ENCODE results near the gene SNX6.
"Not testable (repeated sequence)": the region's sequence is repeated elsewhere in the genome, so short reads cannot be mapped to it uniquely, and the experiment has no call there.

SNX6 gene

DNA sequence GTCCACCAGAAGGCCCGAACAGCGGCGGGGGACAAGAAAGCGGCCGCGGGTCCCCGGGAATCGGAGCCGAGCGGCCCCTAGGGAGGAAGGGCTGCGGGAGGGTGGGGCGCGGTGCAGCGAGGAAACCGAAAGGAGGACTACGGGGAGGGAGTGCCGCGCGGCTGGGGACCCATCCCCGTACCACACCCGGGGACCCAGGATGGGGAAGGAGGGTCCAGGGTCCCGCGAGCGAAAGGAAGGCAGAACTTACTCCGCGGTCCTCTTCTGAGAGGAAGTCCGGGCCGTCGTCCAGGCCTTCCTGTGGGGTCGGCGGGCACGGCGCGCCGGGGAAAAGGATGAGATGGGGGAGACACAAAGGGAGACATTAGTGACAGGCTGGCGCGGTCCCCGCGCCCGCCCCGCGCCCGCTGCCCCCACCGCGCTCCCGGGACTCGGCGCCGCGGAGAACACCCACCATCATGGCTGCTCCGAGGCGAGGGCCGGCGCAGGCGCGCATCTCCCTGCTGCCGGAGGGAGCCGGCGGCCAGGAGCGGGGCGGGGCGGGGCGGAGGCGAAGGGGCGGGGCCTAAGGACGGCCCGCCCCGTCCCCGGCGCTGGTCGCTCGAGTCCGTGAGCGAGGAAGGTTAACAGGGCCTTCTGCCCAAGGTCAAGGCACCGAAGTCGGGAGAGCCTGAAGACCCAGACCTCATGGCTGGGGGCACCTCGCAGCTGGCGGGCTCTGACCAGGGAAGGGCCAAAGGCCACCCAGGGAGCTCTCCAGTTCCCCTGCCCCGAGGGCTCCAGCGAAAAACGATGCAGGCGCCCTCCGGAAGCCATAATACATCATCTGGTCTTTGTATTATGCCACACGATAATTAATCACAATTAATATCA, at the start of gene SNX6:
TSS of gene SNX6 (minus strand) at position 492 of the 873 bp plus-strand sequence. CDS start at position 460, 32 bp downstream.
- peak; percentile 78 for DNase-seq

DNA sequence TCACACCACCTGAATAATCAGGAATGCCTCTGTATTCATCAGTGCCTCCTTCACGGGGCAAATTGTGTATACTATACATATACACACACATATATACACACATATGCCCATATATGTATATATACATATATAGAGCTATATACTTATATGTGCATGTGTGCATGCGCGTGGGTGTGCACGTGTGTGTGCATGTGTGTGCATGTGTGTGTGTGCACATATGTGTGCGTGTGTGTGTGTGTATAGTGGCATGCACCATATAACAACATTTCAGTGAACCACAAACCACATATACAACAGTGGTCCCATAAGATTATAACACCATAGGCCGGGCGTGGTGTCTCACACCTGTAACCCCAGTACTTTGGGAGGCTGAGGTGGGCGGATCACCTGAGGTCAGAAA, 48.8 kb upstream of the SNX6 start:
- DNase-seq = no peak

DNA sequence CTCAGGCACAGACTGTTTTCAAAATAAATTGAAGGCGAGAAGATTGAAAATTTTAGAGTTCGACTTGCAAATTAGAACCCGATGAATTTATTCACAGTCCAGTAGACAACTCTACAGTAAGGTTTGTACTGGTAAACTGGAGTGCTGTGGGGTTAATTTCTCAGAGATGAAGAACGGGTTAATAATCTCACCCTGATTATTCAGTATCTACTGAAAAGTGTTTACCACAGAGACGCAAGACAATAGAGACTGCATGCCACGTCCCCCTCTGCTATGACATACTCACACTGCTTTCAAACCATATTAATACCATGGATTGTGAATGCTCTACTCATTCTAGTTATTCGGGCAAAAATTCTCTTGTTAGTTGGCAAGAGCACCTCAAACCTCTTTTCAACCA, 48.4 kb upstream of the SNX6 start:
- DNase-seq = no peak

DNA sequence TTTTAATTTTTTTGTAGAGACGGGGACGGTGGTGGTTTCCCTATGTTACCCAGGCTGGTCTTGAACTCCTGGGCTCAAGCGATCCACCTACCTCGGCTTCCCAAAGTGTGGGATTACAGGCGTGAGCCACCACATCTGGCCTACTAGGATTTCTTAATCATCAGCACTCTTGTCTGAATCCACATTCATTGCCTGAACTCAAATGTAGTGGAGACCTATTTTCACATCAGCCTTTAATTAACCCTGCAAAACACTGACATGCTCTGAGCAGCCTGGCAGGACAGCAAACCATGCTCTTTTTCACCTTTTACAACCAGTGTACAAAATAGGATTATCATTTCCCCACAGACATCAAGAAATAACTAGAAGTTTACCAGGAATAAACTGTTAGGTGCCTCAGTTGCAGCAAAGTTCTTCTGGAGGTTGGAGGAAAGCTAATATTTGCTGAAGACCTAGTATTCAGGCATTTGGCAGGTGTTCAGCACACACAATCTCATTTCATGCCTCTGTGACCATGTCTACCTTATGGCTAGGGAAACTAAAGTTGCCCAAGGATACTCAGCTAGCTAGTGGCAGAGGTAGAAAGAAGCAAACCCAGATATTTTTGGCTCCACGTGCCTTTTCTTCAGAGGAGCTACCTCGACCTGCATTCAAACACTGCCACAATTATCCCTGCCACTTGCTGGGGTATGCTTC, 46.7 kb upstream of the SNX6 start:
- DNase-seq = no peak

DNA sequence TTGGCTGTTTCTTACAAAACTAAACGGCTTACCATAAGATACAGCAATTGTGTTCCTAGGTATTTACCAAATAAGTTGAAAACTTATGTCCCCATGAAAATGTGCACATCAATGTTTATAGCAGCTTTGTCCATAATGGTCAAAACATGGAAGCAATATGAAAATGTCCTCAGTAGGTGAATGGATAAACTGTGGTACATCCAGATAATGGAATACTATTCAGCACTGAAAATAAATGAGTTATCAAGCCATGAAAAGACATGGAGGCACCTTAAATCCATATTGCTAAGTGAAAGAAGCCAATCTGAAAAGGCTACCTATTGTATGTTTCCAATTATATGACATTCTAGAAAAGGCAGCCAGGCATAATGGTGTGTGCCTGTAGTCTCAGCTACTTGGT, 43.8 kb upstream of the SNX6 start:
- no peak for DNase-seq

DNA sequence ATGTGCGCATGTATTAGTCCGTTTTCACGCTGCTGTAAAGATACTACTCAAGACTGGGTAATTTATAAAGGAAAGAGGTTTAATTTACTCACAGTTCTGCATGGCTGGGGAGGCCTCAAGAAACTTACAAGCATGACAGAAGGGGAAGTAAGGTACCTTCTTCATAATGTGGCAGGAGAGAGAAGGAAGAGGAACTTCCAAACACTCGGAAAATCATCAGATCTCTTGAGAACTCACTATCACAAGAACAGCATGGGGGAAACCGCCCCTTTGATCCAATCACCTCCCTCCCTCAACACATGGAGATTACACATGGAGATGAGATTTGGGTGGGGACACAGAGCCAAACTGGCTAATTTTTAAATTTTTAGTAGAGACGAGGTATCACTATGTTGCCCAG, 41.8 kb upstream of the SNX6 start:
- DNase-seq = no peak

DNA sequence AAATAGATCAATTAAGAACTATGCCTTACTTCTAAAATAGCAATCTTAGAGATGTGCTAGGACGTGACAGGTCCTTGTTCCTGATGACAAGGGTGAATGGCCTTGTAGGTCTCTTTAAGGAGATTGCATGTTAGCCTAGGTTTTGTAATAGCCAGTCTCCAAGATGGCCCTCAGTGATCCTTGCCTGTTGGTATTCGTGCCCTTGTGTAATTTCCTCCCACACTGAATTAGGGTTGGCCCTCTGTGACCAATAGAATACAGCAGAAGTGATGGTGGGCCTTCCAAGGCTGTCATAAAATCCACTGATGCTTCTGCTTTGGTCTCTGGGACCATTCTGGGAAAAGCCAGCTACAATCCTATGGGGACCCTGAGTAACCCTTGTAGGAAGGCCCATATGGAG, 38.2 kb upstream of the SNX6 start:
- no peak for DNase-seq

DNA sequence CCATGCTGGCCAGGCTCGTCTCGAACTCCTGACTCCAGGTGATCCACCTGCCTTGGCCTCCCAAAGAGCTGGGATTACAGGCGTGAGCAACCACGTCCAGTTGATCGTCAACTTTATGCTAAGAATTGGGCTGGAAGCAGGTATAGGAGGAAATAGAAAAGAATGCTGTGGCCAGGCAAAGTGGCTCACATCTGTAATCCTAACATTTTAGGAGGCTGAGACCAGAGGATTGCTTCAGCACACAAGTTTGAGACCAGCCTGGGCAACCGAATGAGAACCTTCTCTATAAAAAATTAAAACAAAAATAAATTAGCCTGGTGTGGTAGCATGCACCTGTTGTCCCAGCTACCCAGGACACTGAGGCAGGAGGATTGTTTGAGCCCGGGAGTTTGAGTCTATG, 37.1 kb upstream of the SNX6 start:
- no peak for DNase-seq

DNA sequence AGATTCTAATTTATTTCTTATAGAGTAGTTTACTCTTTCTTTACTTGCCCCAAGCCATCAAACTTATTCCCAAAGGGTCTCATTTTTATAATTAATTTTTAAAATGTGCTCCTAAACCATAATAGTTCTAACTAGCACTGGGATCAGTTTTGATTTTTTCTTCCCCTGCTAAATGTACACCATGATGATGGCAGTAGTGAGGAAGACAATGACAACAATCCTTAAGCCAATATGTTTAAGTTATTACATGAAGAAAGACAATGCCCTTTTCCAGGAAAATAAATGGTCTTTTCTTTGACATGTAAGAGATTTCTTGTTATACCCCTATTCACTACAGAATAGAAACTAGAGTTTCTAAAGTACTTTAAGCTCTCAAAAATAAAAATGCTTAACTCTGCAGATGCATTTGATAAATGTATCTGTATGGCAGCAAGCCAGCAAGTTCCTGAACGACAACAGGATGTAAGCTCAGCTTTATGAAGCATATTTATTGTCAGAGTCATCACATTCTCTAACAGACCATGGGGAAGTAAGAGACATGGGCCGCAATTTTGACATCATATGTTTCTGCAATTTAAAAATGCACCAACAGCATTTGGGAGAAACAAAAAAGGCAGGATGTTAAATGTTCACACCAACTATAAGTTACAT, 36.0 kb upstream of the SNX6 start:
- DNase-seq = no peak

DNA sequence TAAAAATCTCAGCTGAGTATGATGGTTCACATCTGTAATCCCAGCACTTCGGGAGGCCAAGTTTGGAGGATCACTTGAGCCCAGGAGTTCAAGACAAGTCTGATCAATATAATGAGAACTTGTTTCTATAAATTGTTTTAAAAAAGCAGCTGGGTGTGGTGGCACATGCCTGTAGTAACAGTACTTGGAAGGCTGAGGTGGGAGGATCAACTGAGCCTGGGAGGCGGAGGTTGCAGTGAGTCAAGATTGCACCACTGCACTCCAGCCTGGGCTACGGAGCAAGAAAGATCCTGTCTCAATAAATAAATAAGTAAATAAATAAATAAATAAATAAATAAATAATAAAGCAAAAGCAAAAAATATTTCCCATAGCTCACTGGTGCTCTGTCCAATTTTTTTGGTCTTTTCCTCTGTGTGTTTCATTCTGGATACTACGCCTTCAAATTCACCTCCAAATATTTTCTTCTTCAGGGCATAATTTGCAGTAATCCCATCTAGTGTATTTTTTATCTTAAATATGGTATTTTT, 32.7 kb upstream of the SNX6 start:
- DNase-seq = no peak

DNA sequence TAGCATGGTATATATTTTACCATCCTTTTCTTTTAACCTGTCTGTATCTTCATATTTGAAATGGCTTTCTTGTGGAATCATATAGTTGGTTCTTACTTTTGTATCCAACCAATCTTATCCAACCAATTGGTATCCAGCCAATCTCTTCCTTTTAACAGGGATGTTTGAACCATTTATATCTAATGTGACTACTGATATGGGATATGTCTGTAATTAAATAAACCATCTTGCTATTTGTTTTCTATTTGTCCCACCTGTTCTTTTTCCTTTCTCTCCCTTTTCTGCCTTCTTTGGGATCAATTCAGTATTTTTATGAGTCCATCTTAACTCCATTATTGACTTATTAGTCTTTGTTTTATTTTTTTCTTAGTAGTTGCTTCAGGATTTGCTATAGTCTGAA, 30.8 kb upstream of the SNX6 start:
- DNase-seq = no peak

DNA sequence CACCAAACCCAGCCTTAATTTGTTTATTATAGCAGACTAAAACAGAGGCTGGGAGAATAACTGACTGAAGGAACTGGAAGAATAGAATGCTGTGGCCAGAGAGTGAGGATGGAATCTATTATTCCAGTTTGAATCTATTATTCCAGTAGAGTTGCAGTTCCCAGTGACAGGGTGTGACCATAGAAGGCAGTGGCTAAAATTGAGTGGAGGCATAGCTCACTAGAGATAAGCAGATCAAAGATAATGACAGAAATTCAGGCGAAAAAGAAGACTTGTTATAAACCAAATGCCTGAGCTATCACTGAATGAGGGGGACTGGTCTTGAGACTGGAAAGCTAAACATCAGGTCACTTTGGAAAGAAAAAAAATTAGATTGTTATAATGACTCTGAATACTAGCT, 26.0 kb upstream of the SNX6 start:
- DNase-seq = no peak

DNA sequence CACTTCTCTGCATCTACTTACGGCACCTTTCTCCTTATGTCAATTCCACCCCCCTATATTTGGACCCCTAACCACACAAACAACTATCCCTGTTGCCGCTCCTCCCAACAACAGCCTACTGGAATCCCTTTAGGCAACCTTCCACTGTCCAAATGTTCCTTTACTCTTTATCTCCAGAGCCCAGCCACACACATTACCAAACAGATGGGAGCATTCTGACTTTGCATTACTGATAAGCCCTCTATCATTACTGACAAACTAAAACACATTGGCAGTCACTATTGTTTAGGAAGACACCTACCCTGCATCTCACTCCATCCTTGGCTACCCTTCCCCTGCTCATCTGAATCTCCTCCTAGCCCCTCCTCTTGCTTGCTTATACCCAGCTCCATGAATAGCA, 23.1 kb upstream of the SNX6 start:
- not testable (repeated sequence) for DNase-seq

DNA sequence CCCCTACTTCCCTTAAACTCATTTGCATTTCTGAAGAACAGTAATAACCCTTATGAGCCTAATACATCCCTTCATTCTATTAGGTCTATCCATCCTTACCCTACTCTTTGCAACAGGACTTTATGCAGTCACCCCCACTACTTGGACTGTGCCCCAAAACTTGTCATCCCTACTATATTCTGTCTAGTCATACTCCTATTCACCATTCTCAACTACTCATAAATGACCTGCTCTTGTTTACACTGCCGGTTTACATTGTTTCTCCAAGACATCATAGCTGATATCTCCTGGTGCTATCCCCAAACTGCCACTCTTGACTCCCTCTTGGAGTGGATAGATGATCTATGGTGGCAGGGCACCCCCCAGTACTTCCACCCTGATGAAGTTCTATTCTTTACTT, 22.4 kb upstream of the SNX6 start:
- DNase-seq = not testable (repeated sequence)

DNA sequence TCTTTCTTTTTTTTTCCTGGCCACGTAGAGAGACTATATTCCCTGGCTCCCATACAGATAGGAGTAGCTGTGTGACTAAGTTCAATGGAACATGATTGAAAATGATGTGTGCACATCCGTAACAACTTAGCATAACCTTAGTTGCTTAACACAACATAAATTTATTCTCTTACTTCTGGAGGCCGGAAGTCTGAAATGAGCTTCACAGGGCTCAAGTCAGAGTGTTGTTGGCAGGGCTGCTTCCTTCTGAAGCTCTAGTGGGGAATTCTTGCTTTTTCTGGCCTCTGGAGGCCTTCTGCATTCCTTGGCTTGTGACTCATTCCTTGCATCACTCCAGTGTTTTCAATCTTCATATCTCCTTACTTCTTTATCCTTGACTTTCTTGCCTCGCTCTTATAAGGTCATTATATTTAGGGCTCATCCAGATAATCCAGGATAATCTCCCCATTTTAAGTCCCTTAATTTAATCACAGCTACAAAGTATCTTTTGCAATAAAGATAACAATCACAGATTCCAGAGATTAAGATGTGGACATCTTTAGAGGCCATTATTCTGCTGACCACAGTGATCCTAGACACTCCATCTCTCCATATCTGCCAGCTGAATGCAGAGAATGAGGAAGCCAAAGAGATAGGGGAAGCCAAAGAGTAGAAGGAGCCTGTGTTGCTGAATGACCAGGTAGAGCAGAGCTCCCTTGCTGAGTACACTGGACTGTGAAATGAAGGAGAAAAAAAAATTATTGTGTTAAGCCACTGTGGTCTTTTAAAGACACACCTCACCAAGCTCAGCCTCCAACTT, 21.0 kb upstream of the SNX6 start:
- no peak for DNase-seq

DNA sequence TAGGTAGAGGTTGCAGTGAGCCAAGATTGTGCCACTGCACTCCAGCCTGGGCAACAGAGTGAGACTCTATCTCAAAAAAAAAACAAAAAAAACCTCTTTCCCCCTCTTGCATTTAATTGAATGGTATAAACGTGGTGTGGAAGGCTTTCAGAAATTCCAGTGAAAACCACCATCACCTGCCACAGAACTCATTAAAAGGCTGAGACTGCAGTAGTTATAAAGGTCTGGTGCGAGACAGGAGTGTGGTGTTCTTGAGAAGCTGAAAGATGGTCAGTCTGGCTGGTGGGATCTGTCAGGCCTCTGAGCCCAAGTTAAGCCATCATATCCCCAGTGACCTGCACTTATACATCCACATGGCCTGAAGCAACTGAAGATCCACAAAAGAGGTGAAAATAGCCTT, 20.1 kb upstream of the SNX6 start:
- DNase-seq = not testable (repeated sequence)

DNA sequence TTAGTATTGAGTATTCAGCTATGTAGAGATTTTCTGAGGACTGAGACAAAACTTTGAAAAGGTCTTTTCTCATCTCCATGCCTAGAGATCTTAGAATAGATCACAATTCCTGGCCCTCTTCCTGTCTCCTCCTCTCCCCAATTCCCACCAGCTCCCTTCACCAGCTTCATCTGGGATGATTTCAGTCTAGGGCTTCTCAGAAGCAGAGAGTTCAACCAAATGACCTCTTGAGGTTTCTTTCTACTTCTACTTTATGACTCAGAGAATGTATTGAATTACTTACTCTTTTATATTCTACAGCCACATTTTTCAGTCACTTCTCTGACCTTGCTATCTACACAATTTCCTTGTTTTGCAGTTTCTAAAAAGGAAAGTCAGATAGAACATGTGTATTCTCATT, 19.4 kb upstream of the SNX6 start:
- DNase-seq = no peak

DNA sequence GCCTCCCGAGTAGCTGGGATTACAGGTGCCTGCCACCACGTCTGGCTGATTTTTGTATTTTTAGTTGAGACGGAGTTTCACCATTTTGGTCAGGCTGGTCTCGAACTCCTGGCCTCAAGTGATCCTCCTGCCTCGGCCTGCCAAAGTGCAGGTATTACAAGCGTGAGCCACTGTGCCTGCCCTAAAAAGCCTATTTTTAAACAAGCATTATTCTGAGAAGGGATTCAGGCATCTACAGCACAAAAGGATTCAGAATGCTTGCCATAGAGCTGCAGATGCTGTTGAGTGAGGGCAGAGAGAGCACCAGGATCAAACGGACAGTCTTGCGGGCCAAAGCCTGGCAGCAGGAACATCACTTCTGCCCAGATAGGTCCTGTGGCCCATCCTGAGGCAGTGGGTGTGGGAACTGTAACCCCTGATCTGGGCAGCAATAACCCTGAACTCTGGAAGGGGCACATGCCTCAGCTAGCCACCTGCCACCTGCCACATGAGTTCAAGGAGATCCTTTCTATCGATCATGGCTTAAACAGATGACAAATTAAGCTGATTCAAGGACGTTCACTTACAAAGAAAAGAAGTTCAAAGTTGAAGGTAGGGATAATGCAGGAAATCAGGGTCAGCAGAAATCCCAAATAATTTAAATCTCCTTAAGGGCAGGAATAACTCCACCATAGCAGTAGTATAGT, 16.8 kb upstream of the SNX6 start:
- no peak for DNase-seq

DNA sequence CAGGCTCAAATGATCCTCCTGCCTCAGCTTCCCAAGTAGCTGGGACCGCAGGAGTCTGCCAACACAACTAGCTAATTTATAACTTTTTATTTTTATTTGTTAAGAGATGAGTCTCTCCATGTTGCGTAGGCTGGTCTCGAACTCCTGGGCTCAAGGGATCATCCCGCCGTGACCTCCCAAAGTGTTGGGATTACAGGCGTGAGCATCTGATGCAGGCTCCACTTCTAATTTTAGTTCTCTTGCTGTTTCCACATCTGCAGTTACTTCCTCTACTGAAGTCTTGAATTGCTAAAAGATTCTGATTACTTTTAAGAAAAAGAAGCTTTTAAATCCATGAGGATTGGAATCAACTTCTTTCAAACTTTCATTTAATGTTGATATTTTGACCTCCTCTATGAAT, 13.4 kb upstream of the SNX6 start:
- no peak for DNase-seq

DNA sequence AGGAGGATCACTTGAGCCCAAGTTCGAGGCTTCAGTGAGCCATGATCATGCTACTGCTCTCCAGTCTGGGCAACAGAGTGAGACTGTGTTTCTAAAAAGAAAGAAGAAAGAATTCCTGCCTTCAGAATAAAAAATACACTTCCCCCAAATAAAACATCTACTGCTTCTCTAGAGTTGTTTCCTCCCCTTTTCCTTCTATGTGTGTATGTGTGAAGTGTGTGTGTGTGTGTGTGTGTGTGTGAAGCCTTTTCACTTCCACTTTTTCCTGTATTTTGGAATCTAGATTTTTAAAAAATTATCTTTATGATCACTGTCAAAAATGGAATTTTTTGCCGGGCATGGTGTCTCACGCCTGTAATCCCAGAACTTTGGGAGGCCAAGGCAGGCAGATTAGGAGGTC, 12.6 kb upstream of the SNX6 start:
- no peak for DNase-seq

DNA sequence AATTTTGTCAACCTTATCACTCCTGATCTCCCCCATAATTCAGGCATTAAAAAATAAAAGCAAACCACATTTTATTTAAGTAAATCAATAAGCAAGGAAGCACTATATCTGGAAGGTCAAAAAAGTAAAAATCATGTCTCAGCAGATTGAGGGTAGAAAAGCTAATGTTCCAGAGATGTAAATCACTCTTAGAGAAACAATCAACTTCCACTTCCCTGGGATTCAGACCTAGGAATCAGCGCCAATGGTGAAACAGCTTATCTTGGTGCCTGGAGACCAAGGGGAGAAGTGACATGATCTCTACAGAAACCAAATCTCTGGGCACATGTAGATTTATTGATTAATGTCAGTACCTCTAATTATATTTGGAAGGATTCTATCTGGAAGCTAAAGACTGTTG, 10.9 kb upstream of the SNX6 start:
- no peak for DNase-seq

DNA sequence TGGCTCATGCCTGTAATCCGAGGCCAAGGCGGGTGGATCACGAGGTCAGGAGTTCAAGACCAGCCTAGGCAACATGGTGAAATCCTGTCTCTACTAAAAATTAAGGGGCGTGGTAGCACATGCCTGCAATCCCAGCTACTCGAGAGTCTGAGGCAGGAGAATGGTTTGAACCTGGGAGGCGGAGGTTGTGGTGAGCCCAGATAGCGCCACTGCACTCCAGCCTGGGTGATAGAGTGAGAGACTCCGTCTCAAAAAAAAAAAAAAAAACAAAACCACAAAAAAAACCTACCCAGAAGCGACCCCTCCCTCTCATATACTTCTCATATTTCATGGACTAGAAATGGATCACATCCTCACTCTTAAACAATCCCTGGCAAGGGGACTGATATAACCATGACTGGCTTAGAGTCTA, 4.4 kb upstream of the SNX6 start:
- not testable (repeated sequence) for DNase-seq

Measured in NCI-H2227 treated with DMSO at 0.1 percent for 48 hours (cell line).